HEK293T (cell line): ENCODE measurements around the gene DNAH1.

Experiments
- ARNT ChIP-seq: fragments of 450-650 bp; IDR thresholded peaks from 2 replicates; pipeline ENCODE4 v1.6.1; 2017; ENCODE audit warnings: mild to moderate bottlenecking
- BHLHE40 ChIP-seq: fragments of 450-650 bp; IDR thresholded peaks from 2 replicates; pipeline ENCODE4 v1.6.1; 2016; ENCODE audit warnings: mild to moderate bottlenecking, moderate library complexity, borderline replicate concordance
- FOXA1 ChIP-seq: fragments of 450-650 bp; IDR thresholded peaks from 2 replicates; pipeline ENCODE4 v1.6.1; 2016; ENCODE audit warnings: mild to moderate bottlenecking
- FOXM1 ChIP-seq: fragments of 450-650 bp; IDR thresholded peaks from 2 replicates; pipeline ENCODE4 v1.6.1; 2017; ENCODE audit warnings: mild to moderate bottlenecking, borderline replicate concordance
- HDGF ChIP-seq: fragments of 450-650 bp; IDR thresholded peaks from 2 replicates; pipeline ENCODE4 v1.6.1; 2017; ENCODE audit warnings: antibody characterized with exemption, borderline replicate concordance
- LEF1 ChIP-seq: fragments of 450-650 bp; IDR thresholded peaks from 2 replicates; pipeline ENCODE4 v1.6.1; 2017; ENCODE audit warnings: mild to moderate bottlenecking, borderline replicate concordance

- TF ChIP-seq HDGF = no peak
- TF ChIP-seq ARNT = no peak
- no peak for TF ChIP-seq FOXM1
- TF ChIP-seq LEF1 = no peak
- TF ChIP-seq BHLHE40 = no peak
- TF ChIP-seq FOXA1 = no peak
These were observed 2.2 kb downstream of the DNAH1 start for GRCh38 chr3:52318186-52318816.
